HCT116 (cell line): ENCODE measurements around the gene DNMT3A.

ENCODE experiments used
- CEBPB ChIP-seq: IDR thresholded peaks from 2 replicates; pipeline ENCODE4 v1.6.1; 2012; ENCODE audit warnings: low read depth
- CTCF ChIP-seq, 3 experiments: fragments of 200-600 bp in 1 of 3; sonication (generic) in 1 of 3; IDR thresholded peaks in 2 of 3; conservative IDR thresholded peaks in 1 of 3; 2 replicates each; pipeline ENCODE4 v1.5.1; 2012 to 2017; ENCODE audit warnings: low read depth in 2 of 3, low read length in 2 of 3, antibody characterized with exemption in 1 of 3, borderline replicate concordance in 1 of 3, control low read depth in 1 of 3, mild to moderate bottlenecking in 1 of 3, mixed read lengths in 1 of 3, mixed run types in 1 of 3, moderate library complexity in 1 of 3; ENCODE audit not compliant: insufficient read depth in 1 of 3
- EGR1 ChIP-seq: IDR thresholded peaks from 2 replicates; pipeline ENCODE4 v1.6.1; 2012; ENCODE audit warnings: low read depth
- EZH2 ChIP-seq: fragments of 200-600 bp; sonication (generic); IDR thresholded peaks from 2 replicates; pipeline ENCODE4 v1.6.1; 2017; ENCODE audit warnings: antibody characterized with exemption, mixed run types
- POLR2A ChIP-seq: IDR thresholded peaks from 2 replicates; pipeline ENCODE4 v1.7.0; 2011; ENCODE audit warnings: borderline replicate concordance; ENCODE audit not compliant: insufficient read depth, insufficient read length; ENCODE audit errors: extremely low read depth
- SIN3A ChIP-seq: IDR thresholded peaks from 2 replicates; pipeline ENCODE4 v1.6.1; 2012; ENCODE audit warnings: low read depth

- TF ChIP-seq SIN3A (no peak), CTCF (IDR thresholded peaks at IDR 0.05 in 2 of 3, conservative IDR thresholded peaks at IDR 0.05 in 1 of 3; ENCODE audit: borderline replicate concordance in 1 of 3, insufficient read depth in 1 of 3, low read depth in 2 of 3, low read length in 2 of 3) (no peak), POLR2A (no peak), CEBPB (no peak), EZH2 (no peak), EGR1 (no peak)
Observed at GRCh38 chr2:25332571-25332970, 9.2 kb downstream of the DNMT3A start.
